Measurements from ENCODE around the gene TPBGL.

GRCh38 chr11:75214843-75215242 lies 25.7 kb upstream of the TPBGL start:
- TF ChIP-seq, protein P1, sequence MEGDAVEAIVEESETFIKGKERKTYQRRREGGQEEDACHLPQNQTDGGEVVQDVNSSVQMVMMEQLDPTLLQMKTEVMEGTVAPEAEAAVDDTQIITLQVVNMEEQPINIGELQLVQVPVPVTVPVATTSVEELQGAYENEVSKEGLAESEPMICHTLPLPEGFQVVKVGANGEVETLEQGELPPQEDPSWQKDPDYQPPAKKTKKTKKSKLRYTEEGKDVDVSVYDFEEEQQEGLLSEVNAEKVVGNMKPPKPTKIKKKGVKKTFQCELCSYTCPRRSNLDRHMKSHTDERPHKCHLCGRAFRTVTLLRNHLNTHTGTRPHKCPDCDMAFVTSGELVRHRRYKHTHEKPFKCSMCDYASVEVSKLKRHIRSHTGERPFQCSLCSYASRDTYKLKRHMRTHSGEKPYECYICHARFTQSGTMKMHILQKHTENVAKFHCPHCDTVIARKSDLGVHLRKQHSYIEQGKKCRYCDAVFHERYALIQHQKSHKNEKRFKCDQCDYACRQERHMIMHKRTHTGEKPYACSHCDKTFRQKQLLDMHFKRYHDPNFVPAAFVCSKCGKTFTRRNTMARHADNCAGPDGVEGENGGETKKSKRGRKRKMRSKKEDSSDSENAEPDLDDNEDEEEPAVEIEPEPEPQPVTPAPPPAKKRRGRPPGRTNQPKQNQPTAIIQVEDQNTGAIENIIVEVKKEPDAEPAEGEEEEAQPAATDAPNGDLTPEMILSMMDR (IDR thresholded peaks at IDR 0.05; ENCODE audit: borderline replicate concordance, extremely low read depth, low read length, poor library complexity, severe bottlenecking): no peak
- no peak for TF ChIP-seq EZH2 (IDR thresholded peaks at IDR 0.05; ENCODE audit: borderline replicate concordance, low read depth, low read length, severe bottlenecking)

Data from DND-41 (cell line).